ENCODE results near the gene LRP3. TPM values are rescaled to one million over a fixed set of nuclear protein-coding genes. Genes with fewer than 3 reads are reported as not detected.

LRP3 gene
- total and polyA plus RNA-seq, 2 experiments from 2014 or later = 3.5 to 62.7 TPM

GRCh38 chr19:33217881-33218280 is 23.8 kb downstream of the LRP3 start:
- Histone ChIP-seq H3F3A (replicated peaks; ENCODE audit: low read depth) (no peaks in the 10 kb centered on the region), H4K20me1 (replicated peaks; ENCODE audit: insufficient read depth) (no peaks in the 10 kb centered on the region), H3K27me3 (ENCODE audit: insufficient read depth) (no peaks in the 10 kb centered on the region), H3K4me2 (no peak overlapping the region), H3K4me1 (ENCODE audit: insufficient read depth) (no peaks in the 10 kb centered on the region), H3K9me2 (ENCODE audit: insufficient read depth) (no peaks in the 10 kb centered on the region), H3K27ac (ENCODE audit: low read depth) (no peak overlapping the region), H3K4me3 (no peak overlapping the region), H3K79me2 (replicated peaks; ENCODE audit: insufficient read depth) (no peaks in the 10 kb centered on the region), H2AFZ (no peak overlapping the region), H3K36me3 (ENCODE audit: insufficient read depth) (no peaks in the 10 kb centered on the region)
- TF ChIP-seq JUNB (IDR thresholded peaks at IDR 0.05; ENCODE audit: unreplicated experiment) (no peak), ZNF331 (CRISPR knock-in tag; IDR thresholded peaks at IDR 0.05; ENCODE audit: low read depth) (no peak), POLR2AphosphoS5 (IDR thresholded peaks at IDR 0.05; ENCODE audit: low read depth) (no peak), STAT1 (IDR thresholded peaks at IDR 0.05; ENCODE audit: unreplicated experiment) (no peak), ZNF114 (CRISPR knock-in tag; IDR thresholded peaks at IDR 0.05) (no peak), CREB1 (CRISPR knock-in tag; IDR thresholded peaks at IDR 0.05; ENCODE audit: low read depth) (no peak), EZH2 (IDR thresholded peaks at IDR 0.05; ENCODE audit: low read depth, unreplicated experiment) (no peak), EZH2phosphoT487 (IDR thresholded peaks at IDR 0.05; ENCODE audit: unreplicated experiment) (no peak), NANOG (IDR thresholded peaks at IDR 0.05; ENCODE audit: borderline replicate concordance) (no peak), CTCF (conservative IDR thresholded peaks at IDR 0.05; ENCODE audit: low read depth in 2 of 2) (no peak)
- TF ChIP-seq, protein P1, sequence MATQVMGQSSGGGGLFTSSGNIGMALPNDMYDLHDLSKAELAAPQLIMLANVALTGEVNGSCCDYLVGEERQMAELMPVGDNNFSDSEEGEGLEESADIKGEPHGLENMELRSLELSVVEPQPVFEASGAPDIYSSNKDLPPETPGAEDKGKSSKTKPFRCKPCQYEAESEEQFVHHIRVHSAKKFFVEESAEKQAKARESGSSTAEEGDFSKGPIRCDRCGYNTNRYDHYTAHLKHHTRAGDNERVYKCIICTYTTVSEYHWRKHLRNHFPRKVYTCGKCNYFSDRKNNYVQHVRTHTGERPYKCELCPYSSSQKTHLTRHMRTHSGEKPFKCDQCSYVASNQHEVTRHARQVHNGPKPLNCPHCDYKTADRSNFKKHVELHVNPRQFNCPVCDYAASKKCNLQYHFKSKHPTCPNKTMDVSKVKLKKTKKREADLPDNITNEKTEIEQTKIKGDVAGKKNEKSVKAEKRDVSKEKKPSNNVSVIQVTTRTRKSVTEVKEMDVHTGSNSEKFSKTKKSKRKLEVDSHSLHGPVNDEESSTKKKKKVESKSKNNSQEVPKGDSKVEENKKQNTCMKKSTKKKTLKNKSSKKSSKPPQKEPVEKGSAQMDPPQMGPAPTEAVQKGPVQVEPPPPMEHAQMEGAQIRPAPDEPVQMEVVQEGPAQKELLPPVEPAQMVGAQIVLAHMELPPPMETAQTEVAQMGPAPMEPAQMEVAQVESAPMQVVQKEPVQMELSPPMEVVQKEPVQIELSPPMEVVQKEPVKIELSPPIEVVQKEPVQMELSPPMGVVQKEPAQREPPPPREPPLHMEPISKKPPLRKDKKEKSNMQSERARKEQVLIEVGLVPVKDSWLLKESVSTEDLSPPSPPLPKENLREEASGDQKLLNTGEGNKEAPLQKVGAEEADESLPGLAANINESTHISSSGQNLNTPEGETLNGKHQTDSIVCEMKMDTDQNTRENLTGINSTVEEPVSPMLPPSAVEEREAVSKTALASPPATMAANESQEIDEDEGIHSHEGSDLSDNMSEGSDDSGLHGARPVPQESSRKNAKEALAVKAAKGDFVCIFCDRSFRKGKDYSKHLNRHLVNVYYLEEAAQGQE (IDR thresholded peaks at IDR 0.05; ENCODE audit: unreplicated experiment) = no peak
- TF ChIP-seq, protein P2, sequence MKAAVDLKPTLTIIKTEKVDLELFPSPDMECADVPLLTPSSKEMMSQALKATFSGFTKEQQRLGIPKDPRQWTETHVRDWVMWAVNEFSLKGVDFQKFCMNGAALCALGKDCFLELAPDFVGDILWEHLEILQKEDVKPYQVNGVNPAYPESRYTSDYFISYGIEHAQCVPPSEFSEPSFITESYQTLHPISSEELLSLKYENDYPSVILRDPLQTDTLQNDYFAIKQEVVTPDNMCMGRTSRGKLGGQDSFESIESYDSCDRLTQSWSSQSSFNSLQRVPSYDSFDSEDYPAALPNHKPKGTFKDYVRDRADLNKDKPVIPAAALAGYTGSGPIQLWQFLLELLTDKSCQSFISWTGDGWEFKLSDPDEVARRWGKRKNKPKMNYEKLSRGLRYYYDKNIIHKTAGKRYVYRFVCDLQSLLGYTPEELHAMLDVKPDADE (IDR thresholded peaks at IDR 0.05) = no peak
- TF ChIP-seq, protein P3, sequence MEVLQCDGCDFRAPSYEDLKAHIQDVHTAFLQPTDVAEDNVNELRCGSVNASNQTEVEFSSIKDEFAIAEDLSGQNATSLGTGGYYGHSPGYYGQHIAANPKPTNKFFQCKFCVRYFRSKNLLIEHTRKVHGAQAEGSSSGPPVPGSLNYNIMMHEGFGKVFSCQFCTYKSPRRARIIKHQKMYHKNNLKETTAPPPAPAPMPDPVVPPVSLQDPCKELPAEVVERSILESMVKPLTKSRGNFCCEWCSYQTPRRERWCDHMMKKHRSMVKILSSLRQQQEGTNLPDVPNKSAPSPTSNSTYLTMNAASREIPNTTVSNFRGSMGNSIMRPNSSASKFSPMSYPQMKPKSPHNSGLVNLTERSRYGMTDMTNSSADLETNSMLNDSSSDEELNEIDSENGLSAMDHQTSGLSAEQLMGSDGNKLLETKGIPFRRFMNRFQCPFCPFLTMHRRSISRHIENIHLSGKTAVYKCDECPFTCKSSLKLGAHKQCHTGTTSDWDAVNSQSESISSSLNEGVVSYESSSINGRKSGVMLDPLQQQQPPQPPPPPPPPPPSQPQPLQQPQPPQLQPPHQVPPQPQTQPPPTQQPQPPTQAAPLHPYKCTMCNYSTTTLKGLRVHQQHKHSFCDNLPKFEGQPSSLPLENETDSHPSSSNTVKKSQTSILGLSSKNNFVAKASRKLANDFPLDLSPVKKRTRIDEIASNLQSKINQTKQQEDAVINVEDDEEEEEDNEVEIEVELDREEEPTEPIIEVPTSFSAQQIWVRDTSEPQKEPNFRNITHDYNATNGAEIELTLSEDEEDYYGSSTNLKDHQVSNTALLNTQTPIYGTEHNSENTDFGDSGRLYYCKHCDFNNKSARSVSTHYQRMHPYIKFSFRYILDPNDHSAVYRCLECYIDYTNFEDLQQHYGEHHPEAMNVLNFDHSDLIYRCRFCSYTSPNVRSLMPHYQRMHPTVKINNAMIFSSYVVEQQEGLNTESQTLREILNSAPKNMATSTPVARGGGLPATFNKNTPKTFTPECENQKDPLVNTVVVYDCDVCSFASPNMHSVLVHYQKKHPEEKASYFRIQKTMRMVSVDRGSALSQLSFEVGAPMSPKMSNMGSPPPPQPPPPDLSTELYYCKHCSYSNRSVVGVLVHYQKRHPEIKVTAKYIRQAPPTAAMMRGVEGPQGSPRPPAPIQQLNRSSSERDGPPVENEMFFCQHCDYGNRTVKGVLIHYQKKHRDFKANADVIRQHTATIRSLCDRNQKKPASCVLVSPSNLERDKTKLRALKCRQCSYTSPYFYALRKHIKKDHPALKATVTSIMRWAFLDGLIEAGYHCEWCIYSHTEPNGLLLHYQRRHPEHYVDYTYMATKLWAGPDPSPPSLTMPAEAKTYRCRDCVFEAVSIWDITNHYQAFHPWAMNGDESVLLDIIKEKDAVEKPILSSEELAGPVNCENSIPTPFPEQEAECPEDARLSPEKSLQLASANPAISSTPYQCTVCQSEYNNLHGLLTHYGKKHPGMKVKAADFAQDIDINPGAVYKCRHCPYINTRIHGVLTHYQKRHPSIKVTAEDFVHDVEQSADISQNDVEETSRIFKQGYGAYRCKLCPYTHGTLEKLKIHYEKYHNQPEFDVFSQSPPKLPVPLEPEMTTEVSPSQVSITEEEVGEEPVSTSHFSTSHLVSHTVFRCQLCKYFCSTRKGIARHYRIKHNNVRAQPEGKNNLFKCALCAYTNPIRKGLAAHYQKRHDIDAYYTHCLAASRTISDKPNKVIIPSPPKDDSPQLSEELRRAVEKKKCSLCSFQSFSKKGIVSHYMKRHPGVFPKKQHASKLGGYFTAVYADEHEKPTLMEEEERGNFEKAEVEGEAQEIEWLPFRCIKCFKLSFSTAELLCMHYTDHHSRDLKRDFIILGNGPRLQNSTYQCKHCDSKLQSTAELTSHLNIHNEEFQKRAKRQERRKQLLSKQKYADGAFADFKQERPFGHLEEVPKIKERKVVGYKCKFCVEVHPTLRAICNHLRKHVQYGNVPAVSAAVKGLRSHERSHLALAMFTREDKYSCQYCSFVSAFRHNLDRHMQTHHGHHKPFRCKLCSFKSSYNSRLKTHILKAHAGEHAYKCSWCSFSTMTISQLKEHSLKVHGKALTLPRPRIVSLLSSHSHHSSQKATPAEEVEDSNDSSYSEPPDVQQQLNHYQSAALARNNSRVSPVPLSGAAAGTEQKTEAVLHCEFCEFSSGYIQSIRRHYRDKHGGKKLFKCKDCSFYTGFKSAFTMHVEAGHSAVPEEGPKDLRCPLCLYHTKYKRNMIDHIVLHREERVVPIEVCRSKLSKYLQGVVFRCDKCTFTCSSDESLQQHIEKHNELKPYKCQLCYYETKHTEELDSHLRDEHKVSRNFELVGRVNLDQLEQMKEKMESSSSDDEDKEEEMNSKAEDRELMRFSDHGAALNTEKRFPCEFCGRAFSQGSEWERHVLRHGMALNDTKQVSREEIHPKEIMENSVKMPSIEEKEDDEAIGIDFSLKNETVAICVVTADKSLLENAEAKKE (CRISPR knock-in tag; IDR thresholded peaks at IDR 0.05) = no peak
- peaks cover 7% of the 10 kb centered on the region; the same call in 2 of the 3 replicates for H3K4me1 Mint-ChIP-seq
- H3K9me3 Mint-ChIP-seq = no peaks in the 10 kb centered on the region
- peaks cover 18% of the 10 kb centered on the region for H3K27me3 Mint-ChIP-seq (ENCODE audit: insufficient read depth, low read depth, poor library complexity)
- H3K4me3 Mint-ChIP-seq = no peak overlapping the region
- DNase-seq (ENCODE audit: low spot score) = no peak
- no peak for ATAC-seq
- no peaks in the 10 kb centered on the region for H3K36me3 Mint-ChIP-seq (ENCODE audit: low read depth)
- H3K27ac Mint-ChIP-seq = no peak overlapping the region
